GM21528 (cell line): ENCODE results near the gene LLGL2.
"Not testable (repeated sequence)": the region's sequence is repeated elsewhere in the genome, so short reads cannot be mapped to it uniquely, and the experiment has no call there.

Experiments used
- ATAC-seq: cut with Tn5 transposase; IDR thresholded peaks from one replicate; pipeline ENCODE4 v1.9.1; 2021; ENCODE audit warnings: mild to moderate bottlenecking, moderate library complexity; ENCODE audit not compliant: unreplicated experiment, low FRiP score

The LLGL2 gene

DNA sequence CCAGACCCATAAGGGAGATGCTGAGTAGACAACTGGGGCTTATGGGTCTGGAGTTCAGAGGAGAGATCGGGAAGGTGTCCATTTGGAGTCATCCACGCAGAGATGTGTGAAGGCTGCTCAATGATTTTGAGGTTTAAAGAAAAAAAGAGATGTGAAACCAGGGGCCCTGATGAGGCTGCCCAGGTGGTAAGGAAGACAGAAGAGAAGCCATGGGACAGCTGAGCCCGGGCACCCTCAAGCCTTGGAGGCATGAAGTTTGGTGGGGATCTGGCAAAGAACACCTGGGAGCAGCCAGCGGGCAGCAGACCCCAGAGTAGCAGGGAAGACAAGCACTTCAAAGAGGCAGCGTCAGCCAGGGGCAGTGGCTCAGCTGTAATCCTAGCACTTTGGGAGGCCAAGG lies 41.3 kb downstream of the LLGL2 start:
- no peak for ATAC-seq

DNA sequence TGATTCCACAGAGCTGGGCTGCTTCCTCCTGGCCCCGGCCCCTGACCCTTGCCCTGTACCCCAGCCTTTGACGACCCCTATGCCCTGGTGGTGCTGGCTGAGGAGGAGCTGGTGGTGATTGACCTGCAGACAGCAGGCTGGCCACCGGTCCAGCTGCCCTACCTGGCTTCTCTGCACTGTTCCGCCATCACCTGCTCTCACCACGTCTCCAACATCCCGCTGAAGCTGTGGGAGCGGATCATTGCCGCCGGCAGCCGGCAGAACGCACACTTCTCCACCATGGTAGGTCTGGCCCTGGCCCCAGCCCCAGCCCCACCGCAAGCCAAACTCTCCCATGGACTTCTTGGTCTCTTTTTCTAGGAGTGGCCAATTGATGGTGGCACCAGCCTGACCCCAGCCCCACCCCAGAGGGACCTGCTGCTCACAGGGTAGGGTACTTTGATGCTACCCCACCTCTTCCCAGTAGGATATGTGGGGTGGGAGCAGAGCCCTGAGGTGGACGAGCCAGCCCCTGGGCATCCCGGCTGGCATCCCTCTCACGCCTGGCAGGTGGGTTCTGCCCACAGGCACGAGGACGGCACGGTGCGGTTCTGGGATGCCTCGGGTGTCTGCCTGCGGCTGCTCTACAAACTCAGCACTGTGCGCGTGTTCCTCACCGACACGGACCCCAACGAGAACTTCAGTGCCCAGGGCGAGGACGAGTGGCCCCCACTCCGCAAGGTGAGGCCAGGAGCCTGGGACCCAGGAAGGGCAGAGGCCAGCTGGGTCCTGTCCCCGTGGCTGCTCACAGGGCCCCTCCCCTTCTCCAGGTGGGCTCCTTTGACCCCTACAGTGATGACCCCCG lies 43.1 kb downstream of the LLGL2 start:
- no peak for ATAC-seq

DNA sequence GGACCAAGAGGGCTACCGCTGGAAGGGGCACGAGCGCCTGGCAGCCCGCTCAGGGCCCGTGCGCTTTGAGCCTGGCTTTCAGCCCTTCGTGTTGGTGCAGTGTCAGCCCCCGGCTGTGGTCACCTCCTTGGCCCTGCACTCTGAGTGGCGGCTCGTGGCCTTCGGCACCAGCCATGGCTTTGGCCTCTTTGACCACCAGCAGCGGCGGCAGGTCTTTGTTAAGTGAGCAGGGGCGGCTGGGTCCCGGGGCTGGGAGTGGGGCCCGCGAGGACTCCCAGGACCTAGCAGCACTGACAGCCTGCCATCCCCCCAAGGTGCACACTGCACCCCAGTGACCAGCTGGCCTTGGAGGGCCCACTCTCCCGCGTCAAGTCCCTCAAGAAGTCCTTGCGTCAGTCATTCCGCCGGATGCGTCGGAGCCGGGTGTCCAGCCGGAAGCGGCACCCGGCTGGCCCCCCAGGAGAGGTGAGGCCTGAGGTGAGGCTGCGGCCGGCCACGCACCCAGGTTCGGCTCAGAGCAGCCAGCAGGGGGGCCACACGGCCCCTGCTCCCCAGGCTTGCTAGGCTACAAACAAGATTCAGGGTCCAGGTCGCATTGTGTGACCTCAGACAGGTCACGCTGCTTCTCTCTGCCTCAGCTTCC lies 44.7 kb downstream of the LLGL2 start:
- no peak for ATAC-seq

DNA sequence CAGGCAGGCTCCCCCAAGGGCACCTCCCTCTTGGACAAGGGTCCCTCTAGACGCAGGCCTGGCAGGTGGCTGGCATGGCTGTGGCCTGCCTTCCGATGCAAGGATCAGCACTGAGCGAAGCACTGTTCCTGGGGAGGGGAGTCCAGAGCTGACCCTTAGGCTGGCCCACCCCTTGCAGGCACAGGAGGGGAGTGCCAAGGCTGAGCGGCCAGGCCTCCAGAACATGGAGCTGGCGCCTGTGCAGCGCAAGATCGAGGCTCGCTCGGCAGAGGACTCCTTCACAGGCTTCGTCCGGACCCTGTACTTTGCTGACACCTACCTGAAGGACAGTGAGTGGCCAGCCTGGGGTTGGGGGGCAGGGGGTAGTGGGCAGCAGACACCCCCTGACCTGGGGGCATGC lies 45.3 kb downstream of the LLGL2 start:
- no peak for ATAC-seq

GRCh38 chr17:75571197-75571884 lies 45.8 kb downstream of the LLGL2 start:
- no peak for ATAC-seq

GRCh38 chr17:75571885-75572215 lies 46.4 kb downstream of the LLGL2 start:
- no peak for ATAC-seq

- ATAC-seq: no peak
These were observed 47.4 kb downstream of the LLGL2 start for GRCh38 chr17:75572713-75573539.

GRCh38 chr17:75573540-75573957 lies 48.1 kb downstream of the LLGL2 start:
- ATAC-seq: no peak

- ATAC-seq: no peak
These were observed 48.5 kb downstream of the LLGL2 start for GRCh38 chr17:75573994-75574393.

DNA sequence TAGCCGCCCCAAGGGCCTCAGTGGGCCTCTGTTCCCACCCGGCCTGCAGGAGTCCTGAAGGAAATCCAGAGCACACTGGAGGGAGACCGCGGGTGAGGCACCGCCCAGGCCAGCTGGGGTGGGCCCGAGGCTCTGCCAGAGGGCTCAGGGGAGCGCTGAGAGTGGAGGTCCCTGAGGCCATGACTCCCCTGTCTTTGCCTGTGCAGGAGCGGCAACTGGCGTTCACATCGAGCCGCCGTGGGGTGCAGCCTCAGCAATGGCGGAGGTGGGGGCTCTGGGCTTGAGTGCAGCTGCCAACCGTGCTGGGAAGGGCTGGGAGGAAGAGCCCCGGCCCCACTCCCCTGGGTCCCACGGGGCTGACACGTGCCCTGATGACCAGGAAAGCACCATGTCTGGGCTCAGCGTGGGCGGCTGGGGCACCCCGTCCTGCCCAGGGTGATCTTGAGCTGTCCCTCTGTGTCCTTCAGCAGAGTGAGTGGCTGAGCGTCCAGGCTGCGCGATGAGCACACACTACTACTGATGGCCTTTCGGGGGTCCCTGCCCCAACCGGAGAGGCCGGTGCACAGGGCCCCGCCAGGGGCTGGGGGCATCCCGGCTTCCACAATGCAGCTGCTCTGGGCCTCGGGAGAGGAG lies 49.0 kb downstream of the LLGL2 start:
- no peak for ATAC-seq

- no peak for ATAC-seq
These were observed 49.7 kb downstream of the LLGL2 start for GRCh38 chr17:75575197-75575596.

DNA sequence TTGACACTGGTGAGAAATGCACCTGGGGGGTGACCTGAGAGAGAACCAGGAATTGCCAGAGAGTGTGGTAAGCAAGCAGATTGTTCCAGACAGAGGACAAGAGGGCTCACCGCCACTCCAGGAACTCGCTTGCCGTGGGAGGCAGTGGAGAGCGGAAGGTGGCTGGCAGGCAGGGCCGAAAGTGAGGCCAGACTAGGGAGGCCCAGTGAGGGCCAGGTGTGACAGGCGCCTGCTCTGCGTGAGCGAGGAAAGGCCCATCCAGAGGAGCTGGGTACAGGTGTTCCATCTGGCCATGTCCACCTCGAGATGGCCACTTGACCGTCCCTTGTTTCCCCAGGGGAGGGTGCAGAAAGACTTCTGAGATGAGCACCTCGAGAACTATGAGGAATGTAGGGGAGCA lies 50.2 kb downstream of the LLGL2 start:
- ATAC-seq: no peak

DNA sequence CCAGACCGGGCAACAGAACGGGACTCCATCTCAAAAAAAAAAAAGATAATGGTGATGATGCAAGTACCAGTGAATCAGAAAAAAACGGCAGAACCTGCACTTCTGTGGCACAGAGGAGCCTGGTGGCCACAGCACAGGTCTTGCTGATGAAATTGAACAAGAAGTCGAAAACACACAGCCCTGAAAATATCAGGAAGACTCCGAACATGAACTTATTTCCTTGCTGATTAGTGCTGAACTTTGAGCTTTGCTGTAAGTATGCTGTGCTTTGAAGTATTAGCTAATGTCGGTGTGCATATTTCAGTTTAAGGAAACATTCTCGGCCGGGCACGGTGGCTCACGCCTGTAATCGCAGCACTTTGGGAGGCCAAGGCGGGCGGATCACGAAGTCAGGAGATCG lies 51.2 kb downstream of the LLGL2 start:
- ATAC-seq: no peak

DNA sequence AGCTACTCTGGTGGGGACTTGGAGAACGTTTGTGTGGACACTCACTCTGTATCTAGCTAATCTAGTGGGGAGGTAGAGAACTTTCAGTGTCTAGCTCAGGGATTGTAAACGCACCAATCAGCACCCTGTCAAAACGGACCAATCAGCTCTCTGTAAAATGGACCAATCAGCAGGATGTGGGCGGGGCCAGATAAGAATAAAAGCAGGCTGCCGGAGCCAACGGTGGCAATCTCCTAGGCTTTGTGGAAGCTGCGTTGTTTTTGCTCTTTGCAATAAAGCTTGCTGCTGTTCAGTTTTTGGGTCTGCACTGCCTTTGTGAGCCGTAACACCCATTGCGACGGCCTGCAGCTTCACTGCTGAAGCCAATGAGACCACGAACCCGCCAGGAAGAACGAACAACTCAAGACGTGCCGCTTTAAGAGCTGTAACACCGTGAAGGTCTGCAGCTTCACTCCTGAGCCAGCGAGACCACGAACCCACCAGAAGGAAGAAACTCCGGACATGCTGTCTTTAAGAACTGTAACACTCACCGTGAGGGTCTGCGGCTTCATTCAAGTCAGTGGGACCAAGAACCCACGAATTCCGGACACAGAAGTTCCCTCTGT lies 55.7 kb downstream of the LLGL2 start:
- ATAC-seq: not testable (repeated sequence)

GRCh38 chr17:75583197-75583596 lies 57.7 kb downstream of the LLGL2 start:
- ATAC-seq: not testable (repeated sequence)

DNA sequence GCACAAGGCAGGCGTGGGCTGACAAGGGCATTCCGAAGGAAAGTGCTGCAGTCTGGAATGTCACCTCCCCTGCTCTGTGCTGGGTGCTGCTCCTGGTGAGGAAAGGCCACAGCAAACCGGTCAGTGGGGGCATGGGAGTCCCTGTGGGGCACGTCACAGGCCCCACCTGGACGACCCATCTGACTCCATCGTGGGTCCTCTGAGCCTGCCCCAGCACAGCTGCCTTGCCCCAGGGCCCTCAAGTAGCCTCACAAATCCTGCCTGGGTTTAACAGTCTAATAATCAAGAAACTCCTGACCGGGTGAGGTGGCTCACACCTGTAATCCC lies 59.3 kb downstream of the LLGL2 start:
- no peak for ATAC-seq

DNA sequence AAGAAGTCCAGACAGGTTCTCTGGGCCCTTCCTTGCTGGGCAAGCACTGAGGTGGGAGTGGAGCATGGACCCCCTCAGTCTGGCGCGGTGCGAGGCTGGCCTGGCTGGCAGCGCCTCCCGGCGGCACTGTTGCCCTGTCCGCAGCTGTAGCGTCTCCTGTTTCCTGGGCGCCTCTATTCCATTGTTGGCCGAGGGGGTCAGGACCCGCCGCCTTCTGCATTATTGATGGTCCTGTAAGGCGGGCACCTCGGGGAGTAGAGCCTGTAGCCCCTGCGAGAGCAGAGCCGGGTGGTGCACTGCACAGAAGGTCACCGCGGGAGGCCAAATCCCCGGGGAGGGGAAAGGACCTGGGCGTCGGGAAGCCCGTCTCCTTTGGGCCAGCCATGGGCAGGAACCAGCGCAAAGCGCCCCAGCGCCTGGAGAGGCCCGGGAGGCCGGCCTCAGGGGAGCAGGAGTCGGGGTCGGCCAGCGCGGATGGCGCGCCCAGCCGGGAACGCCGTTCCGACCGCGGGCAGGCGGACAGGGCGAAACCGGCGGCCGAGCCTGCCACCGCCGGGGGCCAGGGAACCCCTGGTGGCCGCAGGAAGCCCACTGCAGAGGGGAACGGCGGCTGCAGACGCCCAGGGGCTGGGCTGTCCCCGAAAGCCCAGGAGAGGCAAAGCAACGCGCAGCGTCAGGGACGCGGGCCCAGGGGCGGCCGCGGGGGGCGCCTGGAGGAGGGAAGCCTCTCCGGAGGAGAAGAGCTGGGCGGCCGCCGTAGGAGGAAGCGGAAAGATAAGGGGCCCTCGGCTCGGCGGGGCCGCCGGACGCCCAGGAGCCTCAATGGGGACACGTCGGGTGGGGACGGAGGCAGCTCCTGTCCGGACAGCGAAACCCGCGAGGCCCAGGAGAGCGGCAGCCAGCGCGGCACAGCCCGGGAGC lies 62.4 kb downstream of the LLGL2 start, which contains the start of gene MYO15B:
TSS of gene MYO15B (plus strand) at position 126 of the 921 bp plus-strand sequence. CDS start at position 384, 258 bp downstream.
- ATAC-seq: no peak

- ATAC-seq: no peak
These were observed 63.1 kb downstream of the LLGL2 start for GRCh38 chr17:75588596-75589011.
